Measurements from ENCODE around the gene PRIM2. TPM values are rescaled to one million over a fixed set of nuclear protein-coding genes. Genes with fewer than 3 reads are reported as not detected.
A peak's percentile ranks its signal among the peaks of the same experiment; 100 is the strongest.

PRIM2 gene
- total RNA-seq, 1 experiment from 2014 or later: 45.2 TPM

DNA sequence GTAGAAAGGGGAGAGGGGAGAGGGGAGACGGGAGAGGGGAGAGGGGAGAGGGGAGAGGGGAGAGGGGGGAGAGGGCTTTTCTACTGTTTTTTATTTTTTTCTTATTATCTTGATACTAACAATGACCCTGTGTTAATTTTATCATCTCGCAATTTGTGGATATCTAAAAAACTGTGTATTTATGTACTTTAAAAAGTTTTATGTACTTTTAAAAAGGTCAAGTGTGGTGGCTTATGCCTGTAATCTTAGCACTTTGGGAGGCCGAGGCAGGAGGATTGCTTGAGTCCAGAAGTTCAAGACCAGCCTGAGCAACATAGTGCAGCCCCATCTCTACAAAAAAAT, 5.5 kb upstream of the PRIM2 start:
- Histone ChIP-seq H3K27ac (ENCODE audit: low read depth, low read length, poor library complexity, severe bottlenecking) (no peak overlapping the region), H3K4me1 (ENCODE audit: insufficient read depth, low read length, poor library complexity, severe bottlenecking) (no peaks in the 10 kb centered on the region), H3K4me3 (ENCODE audit: low read depth, low read length, poor library complexity, severe bottlenecking) (no peak overlapping the region), H3K36me3 (ENCODE audit: insufficient read depth, low read length, poor library complexity, severe bottlenecking) (no peaks in the 10 kb centered on the region), H3K9me3 (ENCODE audit: low read depth, low read length, poor library complexity, severe bottlenecking) (no peaks in the 10 kb centered on the region), H3K27me3 (replicated peaks; ENCODE audit: insufficient read depth, low read depth, low read length, poor library complexity) (no peaks in the 10 kb centered on the region)
- no peak for TF ChIP-seq EZH2 (IDR thresholded peaks at IDR 0.05; ENCODE audit: borderline replicate concordance, low read depth, low read length, poor library complexity, severe bottlenecking)
- TF ChIP-seq CTCF (conservative IDR thresholded peaks at IDR 0.05; ENCODE audit: low read depth, low read length): no peak
- POLR2A ChIA-PET (ENCODE audit: low non-redundant PET): no interaction called here
- BruUV-seq (replicated peaks): no TSS peak
- intact Hi-C loops (cut with micrococcal nuclease; ENCODE audit: unreplicated experiment): no loop called here
- DNase-seq (ENCODE audit: low spot score): no peak
- CTCF ChIA-PET: no interaction called here

GRCh38 chr6:57313009-57313408, 4.4 kb upstream of the PRIM2 start:
- POLR2A ChIA-PET (ENCODE audit: low non-redundant PET): no interaction called here
- no peak for DNase-seq (ENCODE audit: low spot score)
- intact Hi-C loops (cut with micrococcal nuclease; ENCODE audit: unreplicated experiment): no loop called here

DNA sequence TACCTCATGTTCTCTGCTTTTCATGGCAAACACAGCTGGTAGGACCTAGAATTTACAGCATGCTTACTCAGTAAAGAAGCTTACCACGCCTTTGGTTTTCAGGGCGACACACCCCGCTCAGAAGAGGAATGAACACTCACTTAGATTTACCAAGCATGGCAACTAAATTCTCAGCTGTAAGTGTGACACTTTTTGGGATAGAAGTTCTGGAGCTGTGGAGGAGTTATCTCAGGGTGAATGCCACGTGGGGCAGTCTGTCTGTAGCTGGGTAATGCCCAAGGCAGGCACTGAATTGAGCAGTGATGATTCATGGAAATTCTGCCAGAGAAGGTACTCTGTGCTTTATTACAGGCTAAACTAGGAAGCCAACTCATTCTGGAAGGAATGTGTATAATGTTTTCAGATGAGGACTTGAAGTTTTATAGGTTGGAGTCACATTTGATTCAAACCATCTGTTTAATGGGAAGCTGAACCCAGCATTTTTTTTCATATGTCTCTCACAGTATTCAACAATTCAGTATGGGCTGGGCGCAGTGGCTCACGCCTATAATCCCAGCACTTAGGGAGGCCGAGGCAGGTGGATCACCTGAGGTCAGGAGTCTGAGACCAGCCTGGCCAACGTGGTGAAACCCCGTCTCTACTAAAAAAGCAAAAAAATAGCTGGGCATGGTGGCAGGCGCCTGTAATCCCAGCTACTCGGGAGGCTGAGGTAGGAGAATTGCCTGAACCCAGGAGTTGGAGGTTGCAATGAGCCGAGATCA, 3.5 kb upstream of the PRIM2 start:
- H3K4me3 ChIP-seq (ENCODE audit: low read depth, low read length, poor library complexity, severe bottlenecking): no peak overlapping the region
- H3K27ac ChIP-seq (ENCODE audit: low read depth, low read length, poor library complexity, severe bottlenecking): no peak overlapping the region
- ChIA-PET CTCF (interaction anchor here (1.0 kb wide), 1 partner anchor 124 kb away, joined by 3 read pairs; no protein-coding TSS in a partner anchor), POLR2A (ENCODE audit: low non-redundant PET) (no interaction called here)
- peak; percentile 79 for DNase-seq (ENCODE audit: low spot score)
- H3K27me3 ChIP-seq (replicated peaks; ENCODE audit: insufficient read depth, low read depth, low read length, poor library complexity): no peaks in the 10 kb centered on the region
- peaks cover 6% of the 10 kb centered on the region for H3K36me3 ChIP-seq (ENCODE audit: insufficient read depth, low read length, poor library complexity, severe bottlenecking)
- TF ChIP-seq CTCF (conservative IDR thresholded peaks at IDR 0.05; ENCODE audit: low read depth, low read length): no peak
- no peak for TF ChIP-seq EZH2 (IDR thresholded peaks at IDR 0.05; ENCODE audit: borderline replicate concordance, low read depth, low read length, poor library complexity, severe bottlenecking)
- H3K9me3 ChIP-seq (ENCODE audit: low read depth, low read length, poor library complexity, severe bottlenecking): no peaks in the 10 kb centered on the region
- BruUV-seq (replicated peaks): no TSS peak
- intact Hi-C loops (cut with micrococcal nuclease; ENCODE audit: unreplicated experiment): no loop called here
- peaks cover 10% of the 10 kb centered on the region for H3K4me1 ChIP-seq (ENCODE audit: insufficient read depth, low read length, poor library complexity, severe bottlenecking)

More at GRCh38 chr6:57313009-57313408, 4.4 kb upstream of the PRIM2 start:
- Histone ChIP-seq H3K27me3 (replicated peaks; ENCODE audit: insufficient read depth, low read depth, low read length, poor library complexity) (no peaks in the 10 kb centered on the region), H3K4me1 (ENCODE audit: insufficient read depth, low read length, poor library complexity, severe bottlenecking) (peaks cover under 1% of the 10 kb centered on the region), H3K9me3 (ENCODE audit: low read depth, low read length, poor library complexity, severe bottlenecking) (no peaks in the 10 kb centered on the region), H3K36me3 (ENCODE audit: insufficient read depth, low read length, poor library complexity, severe bottlenecking) (no peaks in the 10 kb centered on the region), H3K4me3 (ENCODE audit: low read depth, low read length, poor library complexity, severe bottlenecking) (no peak overlapping the region), H3K27ac (ENCODE audit: low read depth, low read length, poor library complexity, severe bottlenecking) (no peak overlapping the region)
- BruUV-seq (replicated peaks): no TSS peak
- TF ChIP-seq CTCF (conservative IDR thresholded peaks at IDR 0.05; ENCODE audit: low read depth, low read length): no peak
- TF ChIP-seq EZH2 (IDR thresholded peaks at IDR 0.05; ENCODE audit: borderline replicate concordance, low read depth, low read length, poor library complexity, severe bottlenecking): no peak
- CTCF ChIA-PET: interaction anchor here (1.0 kb wide), 1 partner anchor 123 kb away, joined by 3 read pairs; no protein-coding TSS in a partner anchor
